Stimulated activated CD8-positive, alpha-beta memory T cell treated with anti-CD3 and anti-CD28 coated beads, Interleukin-2, amount 100 ng/mL, for 48 hours (primary cell): ENCODE results near the gene GPR87.

Experiments
- DNase-seq, 2 donors: peaks; one replicate each; pipeline ENCODE4 v3.0.0-alpha.2; 2020; ENCODE audit warnings: low read depth in 2 of 2

Gene GPR87

GRCh38 chr3:151316267-151316991 lies at the start of gene GPR87:
TSS of gene GPR87 (minus strand) at chr3:151316820. CDS start at chr3:151300100, 16,720 bp downstream.
- no peak for DNase-seq

GRCh38 chr3:151362751-151363174 lies 46.1 kb upstream of the GPR87 start:
- no peak for DNase-seq

- DNase-seq, result no peak
Observed at GRCh38 chr3:151357463-151357850, 40.8 kb upstream of the GPR87 start.

- DNase-seq, result no peak
Observed at GRCh38 chr3:151356794-151357462, 40.3 kb upstream of the GPR87 start.

GRCh38 chr3:151351648-151352047 lies 35.0 kb upstream of the GPR87 start:
- no peak for DNase-seq

DNA sequence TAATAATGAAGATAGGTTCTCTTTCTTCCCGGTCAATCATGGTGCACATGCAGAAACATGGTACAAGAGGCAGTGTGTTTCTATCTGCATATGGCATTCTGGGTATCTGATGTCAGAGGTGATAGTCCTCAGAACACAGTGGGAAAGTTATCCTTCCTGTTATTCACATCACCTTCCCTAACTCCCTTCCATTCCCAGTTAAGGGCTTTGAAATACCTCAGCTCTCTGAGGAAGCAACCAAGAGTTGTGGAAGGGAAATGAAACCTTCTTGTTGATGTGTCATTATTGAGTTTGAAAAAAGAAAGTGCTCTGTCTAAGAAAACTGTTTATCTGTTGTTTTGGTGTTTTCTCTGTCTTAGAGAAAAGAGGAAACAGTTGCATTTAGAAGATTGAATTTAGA lies 34.6 kb upstream of the GPR87 start:
- no peak for DNase-seq

- DNase-seq, result no peak
Observed at GRCh38 chr3:151350656-151351055, 34.0 kb upstream of the GPR87 start.

- no peak for DNase-seq
Observed at GRCh38 chr3:151347432-151347831, 30.8 kb upstream of the GPR87 start.

DNA sequence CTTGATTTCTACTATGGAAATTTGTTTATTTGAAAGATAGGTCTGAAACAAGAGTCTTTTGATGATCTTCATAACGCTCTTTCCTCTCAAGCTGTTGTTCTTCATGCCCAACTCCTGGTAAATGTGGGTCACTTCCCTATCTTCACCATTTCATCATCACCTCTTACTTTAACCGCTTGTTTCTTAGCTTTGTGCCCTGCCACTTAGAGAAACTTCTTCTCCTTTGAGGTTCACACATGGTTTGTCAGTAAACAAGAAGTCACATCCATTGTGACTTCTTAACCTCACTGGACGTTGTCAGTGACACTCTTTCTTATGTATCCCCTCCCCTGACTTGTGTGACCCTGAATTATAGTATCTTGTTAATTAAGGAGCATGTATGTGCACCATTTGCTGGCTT lies 29.7 kb upstream of the GPR87 start:
- DNase-seq, result no peak

GRCh38 chr3:151345859-151346258 lies 29.2 kb upstream of the GPR87 start:
- no peak for DNase-seq

DNA sequence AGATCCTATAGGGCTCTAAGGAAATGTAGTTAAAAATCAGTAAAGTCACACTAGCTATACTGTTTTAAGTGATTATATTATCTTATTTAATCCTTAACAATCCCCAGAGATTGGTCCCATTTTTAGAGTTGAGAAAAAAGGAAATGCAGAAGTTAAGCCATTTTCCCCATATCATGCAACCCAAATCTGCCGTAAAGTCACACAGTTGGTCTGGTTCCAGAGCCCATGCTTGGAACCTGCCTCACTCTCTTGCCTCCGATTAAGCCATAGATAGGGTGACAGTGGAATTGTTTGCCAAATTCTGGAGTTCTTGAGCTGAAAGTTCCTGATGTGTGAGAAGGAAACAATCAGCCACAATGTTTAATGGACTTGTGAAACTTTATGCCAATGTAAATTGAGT lies 15.1 kb upstream of the GPR87 start:
- no peak for DNase-seq

- DNase-seq, result no peak
Observed at GRCh38 chr3:151330899-151331298, 14.3 kb upstream of the GPR87 start.

- no peak for DNase-seq
Observed at GRCh38 chr3:151330379-151330778, 13.8 kb upstream of the GPR87 start.

DNA sequence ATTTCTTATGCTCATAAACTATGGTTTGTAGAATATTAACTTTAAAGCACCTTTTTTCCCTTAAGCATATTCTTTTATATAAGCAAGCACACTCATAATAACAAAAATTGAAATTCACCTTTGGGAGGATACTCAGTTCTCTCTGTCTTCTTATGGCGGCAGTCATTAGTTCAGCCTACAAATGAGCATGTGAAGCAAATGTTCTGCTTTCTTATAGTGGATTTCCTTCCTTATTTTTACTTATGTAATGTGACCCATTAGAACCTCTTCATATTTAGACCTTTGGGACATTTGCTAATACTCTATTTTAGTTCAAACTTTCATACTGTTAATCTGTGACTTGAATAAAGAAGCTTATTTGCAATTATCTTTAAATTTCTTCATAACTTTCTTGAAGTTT lies 12.7 kb upstream of the GPR87 start, which contains the start of gene P2RY13:
P2RY13 (minus strand) TSS at position 187 of the 400 bp plus-strand sequence; CDS start at position 166, 21 bp downstream.
- DNase-seq, result no peak

DNA sequence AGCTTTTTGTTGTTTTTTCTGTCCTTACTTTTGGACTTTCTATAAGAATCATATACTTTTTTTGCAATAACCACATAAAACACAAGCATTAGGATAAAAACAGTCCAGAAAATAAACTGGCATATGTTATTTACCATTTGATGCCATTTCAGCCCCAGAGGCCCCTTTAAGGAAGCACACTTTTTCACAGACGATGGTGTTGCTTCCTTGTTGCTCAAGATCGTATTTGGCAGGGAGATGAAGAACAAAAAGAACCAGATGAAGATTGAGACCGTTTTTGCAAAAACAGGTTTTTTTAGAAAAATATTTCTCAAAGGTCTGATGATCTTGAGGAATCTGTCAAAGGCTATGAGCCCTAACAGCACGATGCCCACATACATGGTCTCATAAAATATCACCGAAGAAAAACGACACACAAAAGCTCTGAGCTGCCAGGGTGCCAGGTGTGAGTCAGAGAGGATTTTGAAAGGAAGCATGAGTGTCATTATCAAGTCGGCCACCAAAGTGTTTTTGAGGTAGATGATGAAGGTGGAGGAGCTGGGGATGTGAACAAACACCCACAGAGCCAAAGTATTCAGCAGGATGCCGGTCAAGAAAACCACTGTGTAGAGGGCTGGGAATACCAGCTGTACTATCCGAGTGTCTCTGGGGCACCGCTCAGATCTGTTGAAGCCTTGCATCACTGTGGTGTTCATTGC lies 11.8 kb upstream of the GPR87 start:
- no peak for DNase-seq

DNA sequence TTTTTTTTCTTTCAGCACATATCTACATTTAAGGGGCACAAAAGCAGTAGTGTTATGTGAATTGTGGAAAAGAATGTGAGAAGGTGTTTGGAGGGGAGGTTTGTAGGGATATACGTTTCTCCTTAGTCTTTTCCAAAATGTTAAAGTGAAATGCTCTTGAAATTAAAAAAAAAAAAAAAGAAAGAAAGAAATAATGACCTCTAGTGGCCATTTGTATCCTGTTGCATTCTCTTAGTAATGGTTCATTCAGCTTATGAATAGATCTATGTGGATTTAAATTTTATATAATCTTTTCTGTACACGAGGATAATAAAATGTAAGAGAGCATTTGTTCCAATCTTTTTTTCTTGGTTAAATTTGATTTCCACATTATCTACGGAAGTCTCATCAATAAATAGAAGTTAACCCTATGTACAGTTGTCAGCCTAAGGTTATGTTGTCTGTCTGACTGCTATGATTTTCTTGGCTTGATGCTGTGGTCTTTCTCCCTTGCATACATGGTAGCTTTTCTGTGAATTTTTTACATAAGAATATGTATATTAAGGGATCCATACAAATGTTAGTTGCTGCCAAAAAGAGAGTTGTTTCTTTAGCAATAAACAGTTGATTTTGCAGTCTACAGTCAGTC lies 11.1 kb upstream of the GPR87 start:
- no peak for DNase-seq

GRCh38 chr3:151322511-151322910 lies 5.9 kb upstream of the GPR87 start:
- no peak for DNase-seq

DNA sequence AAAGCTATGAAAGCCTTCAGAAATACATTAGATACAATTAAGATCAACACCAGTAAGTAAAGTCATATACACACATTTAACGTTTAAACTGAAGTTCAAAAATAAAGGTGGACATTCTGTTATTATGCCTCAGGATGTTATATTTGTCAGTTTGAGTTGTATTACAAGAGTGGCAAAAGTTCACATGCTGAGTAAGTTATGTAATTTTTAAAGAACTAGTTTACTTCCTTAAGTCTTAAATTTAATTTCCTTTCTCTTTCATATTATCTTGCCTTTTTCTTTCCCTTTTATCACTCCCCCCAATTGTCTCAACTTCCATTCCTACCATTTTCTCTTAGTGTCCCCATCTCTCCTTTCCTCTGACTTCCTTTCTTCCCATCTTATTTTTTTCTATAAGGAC lies 4.9 kb upstream of the GPR87 start:
- no peak for DNase-seq

GRCh38 chr3:151320131-151320530 lies 3.5 kb upstream of the GPR87 start:
- DNase-seq, result no peak

GRCh38 chr3:151319628-151320027 lies 3.0 kb upstream of the GPR87 start:
- no peak for DNase-seq

- no peak for DNase-seq
Observed at GRCh38 chr3:151318991-151319390, 2.4 kb upstream of the GPR87 start.

DNA sequence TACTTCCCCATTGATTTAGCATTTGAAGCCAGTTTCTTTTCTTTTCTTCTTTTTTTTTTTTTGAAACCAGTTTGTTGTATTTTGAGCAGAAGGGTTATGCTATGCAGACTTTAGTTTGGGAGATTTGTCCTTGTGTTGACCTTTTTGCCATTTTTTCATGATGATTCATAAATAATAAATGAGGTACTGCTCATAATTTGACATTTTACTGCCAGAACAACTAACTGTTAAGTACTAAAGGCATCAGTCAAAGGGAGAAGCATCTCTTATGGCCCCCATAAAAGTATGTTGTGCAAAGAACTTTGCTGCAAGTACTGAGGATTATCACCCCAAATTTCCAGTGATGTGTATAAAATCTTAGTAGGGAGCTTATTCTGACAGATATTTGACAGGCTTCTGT lies 1.7 kb upstream of the GPR87 start:
- no peak for DNase-seq
